Mesendoderm (in vitro differentiated cells): Measurements from ENCODE around the gene HS3ST5.

ENCODE experiments used
- DNase-seq: peaks from one replicate; pipeline ENCODE4 v3.0.0; 2013
- H2AK5ac ChIP-seq: 2 replicates; pipeline ENCODE4 v1.6.1; 2013; ENCODE audit warnings: low read length, inconsistent platforms
- H2BK120ac ChIP-seq: 2 replicates; pipeline ENCODE4 v1.6.1; 2013; ENCODE audit warnings: low read depth, mild to moderate bottlenecking, low read length, moderate library complexity, mixed read lengths
- H2BK15ac ChIP-seq: replicated peaks from 2 replicates; pipeline ENCODE4 v1.6.1; 2013; ENCODE audit warnings: low read depth, mild to moderate bottlenecking, moderate library complexity
- H2BK5ac ChIP-seq: 2 replicates; pipeline ENCODE4 v1.6.1; 2013; ENCODE audit warnings: low read length, inconsistent platforms
- H3K18ac ChIP-seq: 2 replicates; pipeline ENCODE4 v1.6.1; 2013; ENCODE audit warnings: mild to moderate bottlenecking, low read length, mixed read lengths
- H3K23ac ChIP-seq: one replicate; pipeline ENCODE4 v1.6.1; 2013; ENCODE audit warnings: low read length
- H3K27ac ChIP-seq: 2 replicates; pipeline ENCODE4 v1.5.1; 2013; ENCODE audit warnings: low read depth, mild to moderate bottlenecking, inconsistent platforms, low read length, moderate library complexity
- H3K27me3 ChIP-seq: 2 replicates; pipeline ENCODE4 v1.6.1; 2013; ENCODE audit warnings: low read length, control low read depth, mild to moderate bottlenecking, inconsistent platforms; ENCODE audit not compliant: insufficient read depth, poor library complexity
- H3K36me3 ChIP-seq: 2 replicates; pipeline ENCODE4 v1.6.1; 2013; ENCODE audit warnings: low read length, inconsistent platforms; ENCODE audit not compliant: control insufficient read depth, insufficient read depth
- H3K4ac ChIP-seq: one replicate; pipeline ENCODE4 v1.6.1; 2013; ENCODE audit warnings: low read depth, mild to moderate bottlenecking, low read length, moderate library complexity
- H3K4me1 ChIP-seq: 2 replicates; pipeline ENCODE4 v1.6.1; 2013; ENCODE audit warnings: low read depth, low read length, inconsistent platforms; ENCODE audit not compliant: control insufficient read depth
- H3K4me2 ChIP-seq: 2 replicates; pipeline ENCODE4 v1.6.1; 2013; ENCODE audit warnings: low read length
- H3K4me3 ChIP-seq: 2 replicates; pipeline ENCODE4 v1.5.1; 2013; ENCODE audit warnings: mild to moderate bottlenecking, low read length
- H3K56ac ChIP-seq: one replicate; pipeline ENCODE4 v1.6.1; 2013; ENCODE audit warnings: low read length
- H3K79me1 ChIP-seq: 2 replicates; pipeline ENCODE4 v1.6.1; 2013; ENCODE audit warnings: low read length, inconsistent platforms
- H3K79me2 ChIP-seq: 2 replicates; pipeline ENCODE4 v1.6.1; 2013; ENCODE audit warnings: mild to moderate bottlenecking, low read length; ENCODE audit not compliant: control insufficient read depth, insufficient read depth
- H3K9ac ChIP-seq: 2 replicates; pipeline ENCODE4 v1.6.1; 2013; ENCODE audit warnings: low read length, inconsistent platforms
- H4K5ac ChIP-seq: one replicate; pipeline ENCODE4 v1.6.1; 2013; ENCODE audit warnings: low read length
- H4K8ac ChIP-seq: one replicate; pipeline ENCODE4 v1.6.1; 2013; ENCODE audit warnings: low read depth, mild to moderate bottlenecking, control low read depth, low read length, moderate library complexity
- WGBS: extraction: QIAGEN DNeasy Blood & Tissue Kit; methylation state at CpG from one replicate; pipeline ENCODE4 v1.1.7; 2013; ENCODE audit warnings: low lambda C conversion rate, missing lambda C conversion rate; ENCODE audit not compliant: insufficient coverage; ENCODE audit errors: extremely low coverage; 5-methylcytosine and 5-hydroxymethylcytosine counted together

HS3ST5 gene

DNA sequence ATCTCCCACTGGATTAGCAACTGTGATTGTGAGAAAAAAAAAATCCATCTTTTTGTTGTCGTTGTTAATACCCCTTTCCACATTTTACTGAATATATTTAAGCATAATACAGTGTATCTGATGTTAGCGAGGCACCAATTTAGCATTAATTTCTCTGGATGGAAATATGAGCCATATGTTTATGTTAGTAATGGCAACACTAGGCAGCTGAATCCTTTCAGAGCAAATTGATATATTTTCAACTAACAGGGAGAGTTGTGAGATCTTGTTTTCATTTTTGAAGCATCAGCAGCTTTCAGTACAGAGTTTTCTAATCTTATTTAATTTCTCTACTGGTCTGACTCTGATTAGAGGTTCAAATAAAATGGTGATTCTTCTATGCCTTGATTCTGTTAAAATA is 287.1 kb downstream of the HS3ST5 start:
- no peak overlapping the region for H2BK120ac ChIP-seq
- H3K4me1 ChIP-seq, result peaks cover 2% of the 10 kb centered on the region
- H3K18ac ChIP-seq, result no peak overlapping the region
- no peaks in the 10 kb centered on the region for H3K79me2 ChIP-seq
- no peak overlapping the region for H3K27ac ChIP-seq
- no peak overlapping the region for H2BK5ac ChIP-seq
- no peaks in the 10 kb centered on the region for H3K36me3 ChIP-seq
- no peak overlapping the region for H2BK15ac ChIP-seq
- no peak overlapping the region for H2AK5ac ChIP-seq
- no peaks in the 10 kb centered on the region for H3K79me1 ChIP-seq
- DNase-seq, result no peak
- H3K9ac ChIP-seq, result no peak overlapping the region
- no peak overlapping the region for H3K4me2 ChIP-seq
- H3K4ac ChIP-seq, result no peak overlapping the region
- WGBS, result no CpG with 5 or more reads among the region's 2 CpGs
- no peak overlapping the region for H3K4me3 ChIP-seq
- H4K8ac ChIP-seq, result no peak overlapping the region
- H3K27me3 ChIP-seq, result no peaks in the 10 kb centered on the region
- no peak overlapping the region for H4K5ac ChIP-seq
- H3K23ac ChIP-seq, result no peak overlapping the region
- H3K56ac ChIP-seq, result no peak overlapping the region

DNA sequence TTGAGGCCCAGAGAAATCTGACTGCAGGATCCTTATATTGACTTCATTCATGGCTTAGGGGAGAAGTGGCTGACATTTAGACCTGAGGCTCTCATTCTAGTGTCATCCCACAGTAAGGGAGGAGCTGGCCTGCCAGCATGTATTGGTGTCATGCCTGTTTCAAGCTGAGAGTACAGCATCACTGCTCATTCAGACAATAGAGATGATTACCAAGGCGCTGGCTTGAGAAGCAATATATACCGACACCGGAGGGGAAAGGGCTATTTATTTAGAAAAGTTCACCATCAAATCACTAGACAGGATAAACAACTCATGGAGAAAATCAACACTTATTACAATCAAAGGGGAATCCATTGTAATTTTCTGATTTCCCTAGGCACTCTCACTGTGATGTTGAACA is 287.5 kb downstream of the HS3ST5 start:
- H3K27me3 ChIP-seq, result no peaks in the 10 kb centered on the region
- peaks cover 2% of the 10 kb centered on the region for H3K4me1 ChIP-seq
- H3K23ac ChIP-seq, result no peak overlapping the region
- no peak overlapping the region for H3K4me2 ChIP-seq
- H2BK15ac ChIP-seq, result no peak overlapping the region
- no peak overlapping the region for H3K4me3 ChIP-seq
- H2BK5ac ChIP-seq, result no peak overlapping the region
- no peak overlapping the region for H3K18ac ChIP-seq
- H4K8ac ChIP-seq, result no peak overlapping the region
- no peak overlapping the region for H4K5ac ChIP-seq
- no peak overlapping the region for H3K9ac ChIP-seq
- WGBS, result no CpG with 5 or more reads among the region's 3 CpGs
- no peak overlapping the region for H2BK120ac ChIP-seq
- H3K56ac ChIP-seq, result no peak overlapping the region
- H3K79me2 ChIP-seq, result no peaks in the 10 kb centered on the region
- DNase-seq, result no peak
- no peaks in the 10 kb centered on the region for H3K36me3 ChIP-seq
- H3K4ac ChIP-seq, result no peak overlapping the region
- no peaks in the 10 kb centered on the region for H3K79me1 ChIP-seq
- no peak overlapping the region for H3K27ac ChIP-seq
- no peak overlapping the region for H2AK5ac ChIP-seq

DNA sequence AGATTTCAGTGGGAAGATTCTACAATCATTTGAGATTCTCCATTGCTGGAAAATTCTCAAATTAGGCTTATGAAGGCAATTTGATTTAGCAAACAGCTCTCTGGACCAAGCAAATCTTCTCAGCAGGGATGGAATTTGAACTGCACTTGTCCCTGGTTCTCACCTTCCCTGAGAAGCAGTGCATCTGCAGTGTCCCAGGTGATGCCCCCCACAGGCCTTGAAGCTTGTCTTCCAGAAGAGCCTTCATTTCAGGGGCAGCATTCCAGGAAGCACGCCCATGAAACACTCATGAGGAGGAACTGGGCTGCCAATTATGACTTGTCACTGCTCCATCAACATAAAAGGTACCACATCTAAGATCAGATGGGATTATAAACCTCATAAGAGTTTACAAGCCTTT is 289.0 kb downstream of the HS3ST5 start:
- H3K9ac ChIP-seq, result no peak overlapping the region
- no peak overlapping the region for H2BK15ac ChIP-seq
- no peak overlapping the region for H2AK5ac ChIP-seq
- H3K36me3 ChIP-seq, result no peaks in the 10 kb centered on the region
- no peak overlapping the region for H4K8ac ChIP-seq
- WGBS, result no CpG with 5 or more reads among the region's 1 CpG
- H3K4me1 ChIP-seq, result peaks cover under 1% of the 10 kb centered on the region
- H3K27ac ChIP-seq, result no peak overlapping the region
- H2BK5ac ChIP-seq, result no peak overlapping the region
- no peaks in the 10 kb centered on the region for H3K79me1 ChIP-seq
- DNase-seq, result peak; percentile 35
- H3K18ac ChIP-seq, result no peak overlapping the region
- H2BK120ac ChIP-seq, result no peak overlapping the region
- no peak overlapping the region for H3K56ac ChIP-seq
- H3K4me2 ChIP-seq, result no peak overlapping the region
- no peak overlapping the region for H3K23ac ChIP-seq
- H4K5ac ChIP-seq, result no peak overlapping the region
- H3K27me3 ChIP-seq, result no peaks in the 10 kb centered on the region
- H3K4me3 ChIP-seq, result no peak overlapping the region
- no peak overlapping the region for H3K4ac ChIP-seq
- no peaks in the 10 kb centered on the region for H3K79me2 ChIP-seq

DNA sequence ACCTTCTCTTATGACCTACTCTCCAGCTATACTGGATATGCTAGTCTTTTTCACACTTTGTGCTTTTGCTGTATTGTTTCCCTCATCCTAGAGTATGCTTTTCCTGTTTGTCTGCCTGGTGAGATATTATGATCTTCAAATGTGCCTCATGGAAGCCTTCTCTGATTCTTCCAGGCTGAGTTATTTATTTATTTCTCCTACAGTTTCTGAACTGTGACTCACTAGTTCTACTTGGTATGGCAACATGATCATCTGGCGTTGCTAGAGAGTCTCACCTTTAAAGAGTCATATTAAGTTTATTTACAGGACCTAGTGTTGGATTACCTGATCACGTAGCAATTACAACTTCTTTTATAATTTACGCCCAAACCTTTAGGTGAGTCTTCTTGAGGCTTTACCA is 290.7 kb downstream of the HS3ST5 start:
- Histone ChIP-seq H3K27ac (no peak overlapping the region), H3K56ac (no peak overlapping the region), H3K79me1 (no peaks in the 10 kb centered on the region), H3K4me3 (no peak overlapping the region), H2BK5ac (no peak overlapping the region), H3K9ac (no peak overlapping the region), H3K18ac (no peak overlapping the region), H3K27me3 (no peaks in the 10 kb centered on the region), H3K23ac (no peak overlapping the region), H3K36me3 (no peaks in the 10 kb centered on the region), H3K79me2 (no peaks in the 10 kb centered on the region), H2AK5ac (no peak overlapping the region), H3K4ac (no peak overlapping the region), H3K4me2 (no peak overlapping the region), H3K4me1 (no peaks in the 10 kb centered on the region), H4K5ac (no peak overlapping the region), H2BK15ac (no peak overlapping the region), H4K8ac (no peak overlapping the region), H2BK120ac (no peak overlapping the region)
- DNase-seq, result no peak
- WGBS, result no CpG with 5 or more reads among the region's 3 CpGs

DNA sequence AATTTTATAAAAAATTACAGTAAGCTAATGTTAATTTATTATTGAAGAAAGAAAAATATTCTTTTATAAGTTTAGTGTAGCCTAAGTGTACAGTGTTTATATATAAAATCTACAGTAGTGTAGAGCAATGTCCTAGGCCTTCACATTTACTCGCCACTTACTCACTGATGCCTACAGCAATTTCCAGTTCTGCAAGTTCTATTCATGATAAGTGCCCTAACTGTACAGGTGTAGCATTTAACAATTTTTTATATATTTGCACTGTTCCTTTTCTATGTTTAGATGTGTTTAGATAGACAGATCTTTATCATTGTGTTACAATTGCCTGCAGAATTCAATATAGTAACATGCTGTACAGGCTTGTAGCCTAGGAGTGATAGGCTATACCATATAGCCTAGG is 291.8 kb downstream of the HS3ST5 start:
- H4K5ac ChIP-seq, result no peak overlapping the region
- H2BK5ac ChIP-seq, result no peak overlapping the region
- no peaks in the 10 kb centered on the region for H3K36me3 ChIP-seq
- no peaks in the 10 kb centered on the region for H3K4me1 ChIP-seq
- no peak overlapping the region for H3K18ac ChIP-seq
- no peak overlapping the region for H4K8ac ChIP-seq
- no peak for DNase-seq
- no peak overlapping the region for H3K56ac ChIP-seq
- no peak overlapping the region for H2BK15ac ChIP-seq
- no peak overlapping the region for H3K9ac ChIP-seq
- no peak overlapping the region for H3K27ac ChIP-seq
- no peak overlapping the region for H3K4me3 ChIP-seq
- WGBS, result no CpG with 5 or more reads among the region's 1 CpG
- H2AK5ac ChIP-seq, result no peak overlapping the region
- H3K27me3 ChIP-seq, result no peaks in the 10 kb centered on the region
- H3K79me2 ChIP-seq, result no peaks in the 10 kb centered on the region
- no peak overlapping the region for H3K4me2 ChIP-seq
- H2BK120ac ChIP-seq, result no peak overlapping the region
- no peak overlapping the region for H3K4ac ChIP-seq
- H3K23ac ChIP-seq, result no peak overlapping the region
- H3K79me1 ChIP-seq, result no peaks in the 10 kb centered on the region

DNA sequence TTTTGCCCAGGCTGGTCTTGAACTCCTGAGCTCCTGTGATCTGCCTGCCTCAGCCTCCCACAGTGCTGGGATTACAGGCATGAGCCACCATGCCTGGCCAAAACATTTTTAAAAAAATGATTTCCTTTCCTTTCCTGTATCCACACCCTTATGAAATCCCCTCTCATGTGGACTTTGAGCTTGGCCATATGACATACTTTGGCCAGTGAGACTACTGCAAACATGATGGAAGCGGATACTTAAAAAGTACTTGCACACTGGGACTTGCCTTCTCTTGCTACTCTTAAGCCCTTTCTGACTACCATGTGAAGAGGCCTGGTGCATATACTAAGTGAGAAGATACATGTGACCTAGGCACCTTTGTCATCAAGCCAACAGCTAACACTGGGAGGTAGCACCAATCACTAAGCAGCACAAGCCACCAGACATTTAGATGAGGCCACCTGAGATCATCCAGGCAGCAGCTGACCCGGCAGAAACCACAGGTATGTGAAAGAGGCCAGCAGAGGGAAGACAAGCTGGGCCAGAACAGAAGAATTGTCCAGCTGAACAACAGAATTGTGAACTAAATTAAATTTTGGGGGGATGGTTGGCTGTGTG is 293.4 kb downstream of the HS3ST5 start:
- Histone ChIP-seq H3K4ac (no peak overlapping the region), H3K4me1 (no peaks in the 10 kb centered on the region), H3K27me3 (no peaks in the 10 kb centered on the region), H4K8ac (no peak overlapping the region), H3K27ac (no peak overlapping the region), H4K5ac (no peak overlapping the region), H3K79me2 (no peaks in the 10 kb centered on the region), H2BK15ac (no peak overlapping the region), H3K4me3 (no peak overlapping the region), H3K9ac (no peak overlapping the region), H2AK5ac (no peak overlapping the region), H3K79me1 (no peaks in the 10 kb centered on the region), H2BK5ac (no peak overlapping the region), H3K36me3 (no peaks in the 10 kb centered on the region), H2BK120ac (no peak overlapping the region), H3K4me2 (no peak overlapping the region), H3K23ac (no peak overlapping the region), H3K18ac (no peak overlapping the region), H3K56ac (no peak overlapping the region)
- DNase-seq, result peak; percentile 53
- WGBS, result no CpG with 5 or more reads among the region's 2 CpGs
